Progenitor cell of endocrine pancreas (in vitro differentiated cells): ENCODE data around the gene PAWR. TPM values are rescaled to one million over a fixed set of nuclear protein-coding genes. Genes with fewer than 3 reads are reported as not detected.

Source experiments
- DNase-seq: peaks from one replicate; pipeline ENCODE4 v3.0.0; 2021; ENCODE audit warnings: low spot score; ENCODE audit not compliant: unreplicated experiment
- H3K27ac Mint-ChIP-seq: 2 replicates; pipeline ENCODE4 v1.8.0; 2021; ENCODE audit warnings: mild to moderate bottlenecking, moderate library complexity, mixed read lengths
- H3K27me3 Mint-ChIP-seq: 2 replicates; pipeline ENCODE4 v1.8.0; 2021; ENCODE audit warnings: mixed read lengths
- H3K36me3 Mint-ChIP-seq: 2 replicates; pipeline ENCODE4 v1.8.0; 2022; ENCODE audit warnings: mixed read lengths; ENCODE audit not compliant: insufficient read depth
- H3K4me1 Mint-ChIP-seq: 2 replicates; pipeline ENCODE4 v1.8.0; 2021; ENCODE audit warnings: low read depth, mixed read lengths
- H3K4me3 Mint-ChIP-seq: 2 replicates; pipeline ENCODE4 v1.8.0; 2021; ENCODE audit warnings: low read depth, mild to moderate bottlenecking, moderate library complexity, mixed read lengths
- H3K9me3 Mint-ChIP-seq: 2 replicates; pipeline ENCODE4 v1.8.0; 2021; ENCODE audit warnings: low read depth, mixed read lengths
- CTCF ChIP-seq: fragments of 200-600 bp; sonication (generic); IDR thresholded peaks from one replicate; pipeline ENCODE4 v1.5.0; 2021; ENCODE audit warnings: antibody characterized with exemption, mild to moderate bottlenecking; ENCODE audit not compliant: unreplicated experiment
- total RNA-seq: library from RNA; stranded (reverse); gene quantifications from 2 replicates; pipeline ENCODE4 v1.2.1, GENCODE V29; 2021

The PAWR gene
- total RNA-seq, 1 donor from 2014 or later, result 85.7 TPM

- Mint-ChIP-seq H3K9me3 (no peaks in the 10 kb centered on the region), H3K27me3 (no peaks in the 10 kb centered on the region), H3K36me3 (peaks cover 8% of the 10 kb centered on the region), H3K27ac (no peak overlapping the region), H3K4me1 (no peaks in the 10 kb centered on the region), H3K4me3 (no peak overlapping the region)
- no peak for TF ChIP-seq CTCF
- DNase-seq, result no peak
These were observed 88.9 kb downstream of the PAWR start for GRCh38 chr12:79601908-79602307.

- H3K4me1 Mint-ChIP-seq, result no peaks in the 10 kb centered on the region
- TF ChIP-seq CTCF, result no peak
- peaks cover 13% of the 10 kb centered on the region for H3K36me3 Mint-ChIP-seq
- H3K27ac Mint-ChIP-seq, result no peak overlapping the region
- no peak for DNase-seq
- H3K9me3 Mint-ChIP-seq, result no peaks in the 10 kb centered on the region
- no peaks in the 10 kb centered on the region for H3K27me3 Mint-ChIP-seq
- no peak overlapping the region for H3K4me3 Mint-ChIP-seq
These were observed 92.9 kb downstream of the PAWR start for GRCh38 chr12:79597910-79598309.

- no peak for TF ChIP-seq CTCF
- H3K4me3 Mint-ChIP-seq, result no peak overlapping the region
- no peak for DNase-seq
- peaks cover 11% of the 10 kb centered on the region for H3K36me3 Mint-ChIP-seq
- H3K27me3 Mint-ChIP-seq, result no peaks in the 10 kb centered on the region
- H3K27ac Mint-ChIP-seq, result no peak overlapping the region
- H3K9me3 Mint-ChIP-seq, result no peaks in the 10 kb centered on the region
- H3K4me1 Mint-ChIP-seq, result no peaks in the 10 kb centered on the region
These were observed 93.9 kb downstream of the PAWR start for GRCh38 chr12:79596719-79597350.

GRCh38 chr12:79595273-79595672, 95.5 kb downstream of the PAWR start:
- H3K27me3 Mint-ChIP-seq, result no peaks in the 10 kb centered on the region
- H3K4me3 Mint-ChIP-seq, result no peak overlapping the region
- no peaks in the 10 kb centered on the region for H3K9me3 Mint-ChIP-seq
- TF ChIP-seq CTCF, result no peak
- H3K4me1 Mint-ChIP-seq, result no peaks in the 10 kb centered on the region
- no peak for DNase-seq
- H3K36me3 Mint-ChIP-seq, result peaks cover 9% of the 10 kb centered on the region
- no peak overlapping the region for H3K27ac Mint-ChIP-seq

- H3K4me3 Mint-ChIP-seq, result no peak overlapping the region
- H3K27ac Mint-ChIP-seq, result no peak overlapping the region
- no peaks in the 10 kb centered on the region for H3K9me3 Mint-ChIP-seq
- TF ChIP-seq CTCF, result no peak
- H3K27me3 Mint-ChIP-seq, result no peaks in the 10 kb centered on the region
- H3K4me1 Mint-ChIP-seq, result no peaks in the 10 kb centered on the region
- no peak for DNase-seq
- H3K36me3 Mint-ChIP-seq, result peaks cover 9% of the 10 kb centered on the region
These were observed 97.9 kb downstream of the PAWR start for GRCh38 chr12:79592865-79593264.
